ENCODE results near the gene SPESP1. TPM values are rescaled to one million over a fixed set of nuclear protein-coding genes. Genes with fewer than 3 reads are reported as not detected.

The SPESP1 gene
- total and polyA plus RNA-seq, 2 donors (not counting 1 experiment from before 2014, with no cell fraction given): 4.6 to 6.4 TPM

- TF ChIP-seq, protein P1, sequence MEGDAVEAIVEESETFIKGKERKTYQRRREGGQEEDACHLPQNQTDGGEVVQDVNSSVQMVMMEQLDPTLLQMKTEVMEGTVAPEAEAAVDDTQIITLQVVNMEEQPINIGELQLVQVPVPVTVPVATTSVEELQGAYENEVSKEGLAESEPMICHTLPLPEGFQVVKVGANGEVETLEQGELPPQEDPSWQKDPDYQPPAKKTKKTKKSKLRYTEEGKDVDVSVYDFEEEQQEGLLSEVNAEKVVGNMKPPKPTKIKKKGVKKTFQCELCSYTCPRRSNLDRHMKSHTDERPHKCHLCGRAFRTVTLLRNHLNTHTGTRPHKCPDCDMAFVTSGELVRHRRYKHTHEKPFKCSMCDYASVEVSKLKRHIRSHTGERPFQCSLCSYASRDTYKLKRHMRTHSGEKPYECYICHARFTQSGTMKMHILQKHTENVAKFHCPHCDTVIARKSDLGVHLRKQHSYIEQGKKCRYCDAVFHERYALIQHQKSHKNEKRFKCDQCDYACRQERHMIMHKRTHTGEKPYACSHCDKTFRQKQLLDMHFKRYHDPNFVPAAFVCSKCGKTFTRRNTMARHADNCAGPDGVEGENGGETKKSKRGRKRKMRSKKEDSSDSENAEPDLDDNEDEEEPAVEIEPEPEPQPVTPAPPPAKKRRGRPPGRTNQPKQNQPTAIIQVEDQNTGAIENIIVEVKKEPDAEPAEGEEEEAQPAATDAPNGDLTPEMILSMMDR (conservative IDR thresholded peaks at IDR 0.05 in 1 of 2, IDR thresholded peaks at IDR 0.05 in 1 of 2; ENCODE audit: low read depth in 1 of 2, low read length in 2 of 2): no peak
- no peak for TF ChIP-seq EZH2 (IDR thresholded peaks at IDR 0.05; ENCODE audit: low read length, missing control alignments)
- no peak overlapping the region for H3K9ac ChIP-seq (ENCODE audit: insufficient read depth, low read length)
- no peak for DNase-seq (ENCODE audit: low read depth in 2 of 2)
- H4K20me1 ChIP-seq (ENCODE audit: control insufficient read depth, extremely low read depth, insufficient read depth, low read length): no peaks in the 10 kb centered on the region
- no peak overlapping the region for H3K4me3 ChIP-seq (replicated peaks in 1 of 4; ENCODE audit: control extremely low read depth in 1 of 4, insufficient read depth in 1 of 4, low read depth in 3 of 4, low read length in 4 of 4)
- H3K79me2 ChIP-seq (ENCODE audit: control insufficient read depth, insufficient read depth, low read length): no peaks in the 10 kb centered on the region
- H3K36me3 ChIP-seq (ENCODE audit: control insufficient read depth, insufficient read depth, low read length): no peaks in the 10 kb centered on the region
- H3K27me3 ChIP-seq (ENCODE audit: control insufficient read depth, insufficient read depth, low read length): peaks cover 2% of the 10 kb centered on the region
- no peaks in the 10 kb centered on the region for H3K4me1 ChIP-seq (ENCODE audit: control insufficient read depth, extremely low read depth, insufficient read depth, low read length)
- H3K9me3 ChIP-seq (ENCODE audit: control insufficient read depth, insufficient read depth, low read depth, low read length): no peaks in the 10 kb centered on the region
- H3K27ac ChIP-seq (ENCODE audit: insufficient read depth, low read length): no peak overlapping the region
- H2AFZ ChIP-seq (ENCODE audit: low read length): no peak overlapping the region
- H3K4me2 ChIP-seq (ENCODE audit: extremely low read depth, insufficient read depth, low read length): no peak overlapping the region
Measured at GRCh38 chr15:68987676-68988075, 57.4 kb downstream of the SPESP1 start.

GRCh38 chr15:68989541-68990230 is 59.4 kb downstream of the SPESP1 start:
- Histone ChIP-seq H3K27ac (ENCODE audit: insufficient read depth, low read length) (no peak overlapping the region), H3K36me3 (ENCODE audit: control insufficient read depth, insufficient read depth, low read length) (no peaks in the 10 kb centered on the region), H3K4me2 (ENCODE audit: extremely low read depth, insufficient read depth, low read length) (no peak overlapping the region), H3K27me3 (ENCODE audit: control insufficient read depth, insufficient read depth, low read length) (peaks cover 2% of the 10 kb centered on the region), H3K4me1 (ENCODE audit: control insufficient read depth, extremely low read depth, insufficient read depth, low read length) (no peaks in the 10 kb centered on the region), H3K9ac (ENCODE audit: insufficient read depth, low read length) (no peak overlapping the region), H3K9me3 (ENCODE audit: control insufficient read depth, insufficient read depth, low read depth, low read length) (no peaks in the 10 kb centered on the region), H3K4me3 (replicated peaks in 1 of 4; ENCODE audit: control extremely low read depth in 1 of 4, insufficient read depth in 1 of 4, low read depth in 3 of 4, low read length in 4 of 4) (no peak overlapping the region), H2AFZ (ENCODE audit: low read length) (no peak overlapping the region), H3K79me2 (ENCODE audit: control insufficient read depth, insufficient read depth, low read length) (no peaks in the 10 kb centered on the region), H4K20me1 (ENCODE audit: control insufficient read depth, extremely low read depth, insufficient read depth, low read length) (no peaks in the 10 kb centered on the region)
- DNase-seq (ENCODE audit: low read depth in 2 of 2): no peak
- TF ChIP-seq, protein P1 (conservative IDR thresholded peaks at IDR 0.05 in 1 of 2, IDR thresholded peaks at IDR 0.05 in 1 of 2; ENCODE audit: low read depth in 1 of 2, low read length in 2 of 2): no peak
- no peak for TF ChIP-seq EZH2 (IDR thresholded peaks at IDR 0.05; ENCODE audit: low read length, missing control alignments)

DNA sequence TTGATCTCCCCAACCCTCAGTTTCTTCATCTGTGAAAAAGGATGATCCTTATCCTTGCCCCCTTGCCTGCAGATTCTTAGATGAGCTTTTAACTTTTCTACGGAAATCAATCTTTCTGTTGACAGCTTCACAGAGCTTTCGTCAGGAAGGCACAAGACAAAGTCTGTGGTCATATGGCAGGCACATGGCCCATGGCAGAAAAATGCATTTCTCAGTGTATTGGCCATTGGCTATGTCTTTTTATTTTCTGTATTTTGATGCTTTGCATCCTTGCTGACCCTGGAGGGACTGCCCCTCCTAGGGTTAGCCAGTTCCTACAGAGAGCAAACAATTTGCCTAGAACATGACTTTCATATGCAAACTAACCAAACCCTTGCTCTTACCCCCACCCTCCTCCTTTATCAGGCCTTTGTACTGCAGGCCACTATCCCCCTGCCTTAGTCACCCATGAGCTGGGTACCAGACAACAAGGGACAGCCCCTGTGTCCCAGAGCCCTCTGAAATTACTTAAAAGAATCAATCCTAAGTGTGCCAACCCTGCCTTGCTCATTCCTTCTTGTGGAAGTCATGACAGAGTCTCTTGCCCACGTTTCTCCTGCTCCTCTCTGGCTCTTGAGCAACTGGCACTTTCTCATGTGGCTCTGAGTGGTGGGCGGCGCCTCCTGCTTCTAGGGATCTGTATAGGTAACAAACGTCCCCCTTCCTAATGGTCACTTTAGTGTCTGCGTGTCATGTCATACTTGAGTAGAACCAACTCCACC is 60.1 kb downstream of the SPESP1 start:
- Histone ChIP-seq H3K36me3 (ENCODE audit: control insufficient read depth, insufficient read depth, low read length) (no peaks in the 10 kb centered on the region), H3K9me3 (ENCODE audit: control insufficient read depth, insufficient read depth, low read depth, low read length) (no peaks in the 10 kb centered on the region), H3K4me3 (replicated peaks in 1 of 4; ENCODE audit: control extremely low read depth in 1 of 4, insufficient read depth in 1 of 4, low read depth in 3 of 4, low read length in 4 of 4) (no peak overlapping the region), H4K20me1 (ENCODE audit: control insufficient read depth, extremely low read depth, insufficient read depth, low read length) (no peaks in the 10 kb centered on the region), H3K4me1 (ENCODE audit: control insufficient read depth, extremely low read depth, insufficient read depth, low read length) (no peaks in the 10 kb centered on the region), H3K27ac (ENCODE audit: insufficient read depth, low read length) (no peak overlapping the region), H3K27me3 (ENCODE audit: control insufficient read depth, insufficient read depth, low read length) (no peaks in the 10 kb centered on the region), H2AFZ (ENCODE audit: low read length) (no peak overlapping the region), H3K9ac (ENCODE audit: insufficient read depth, low read length) (no peak overlapping the region), H3K4me2 (ENCODE audit: extremely low read depth, insufficient read depth, low read length) (no peak overlapping the region), H3K79me2 (ENCODE audit: control insufficient read depth, insufficient read depth, low read length) (no peaks in the 10 kb centered on the region)
- no peak for DNase-seq (ENCODE audit: low read depth in 2 of 2)
- TF ChIP-seq, protein P1 (conservative IDR thresholded peaks at IDR 0.05 in 1 of 2, IDR thresholded peaks at IDR 0.05 in 1 of 2; ENCODE audit: low read depth in 1 of 2, low read length in 2 of 2): no peak
- no peak for TF ChIP-seq EZH2 (IDR thresholded peaks at IDR 0.05; ENCODE audit: low read length, missing control alignments)
